ENCODE data around the gene CNOT4. TPM values are rescaled to one million over a fixed set of nuclear protein-coding genes. Genes with fewer than 3 reads are reported as not detected.

CNOT4 gene
- total and polyA plus RNA-seq, 10 of the 15 experiments (the other 5 are each of a cell fraction or from before 2014, with no cell fraction given) = 9.4 to 29.6 (median 16.6) TPM

GRCh38 chr7:135489791-135490190 lies 20.1 kb downstream of the CNOT4 start:
- no peak overlapping the region for H2AFZ ChIP-seq (ENCODE audit: control insufficient read depth, low read depth, low read length)
- in situ Hi-C loops (cut with MboI) (no loop called here), intact Hi-C loops (cut with micrococcal nuclease; ENCODE audit: unreplicated experiment) (no loop called here)
- WGBS (ENCODE audit: insufficient coverage, insufficient replicate concordance, low lambda C conversion rate, missing lambda C conversion rate) = 97% methylated on average over 3 of the region's 3 CpGs
- no peak overlapping the region for H3K9ac ChIP-seq (ENCODE audit: control insufficient read depth, insufficient read depth, low read length)
- H3K27me3 ChIP-seq (replicated peaks in 1 of 2; ENCODE audit: control insufficient read depth in 2 of 2, insufficient read depth in 2 of 2, low read length in 1 of 2) = no peaks in the 10 kb centered on the region
- RAD21 ChIA-PET (ENCODE audit: unreplicated experiment) = no interaction called here
- FAIRE-seq (no peak), ATAC-seq (no peak), DNase-seq (ENCODE audit: low read depth, low spot score) (no peak)
- no peaks in the 10 kb centered on the region for H4K20me1 ChIP-seq (ENCODE audit: control insufficient read depth, insufficient read depth)
- peaks cover 1 to 7% of the 10 kb centered on the region in 2 experiments; a peak in 2 of 4 replicates for H3K36me3 ChIP-seq (ENCODE audit: control insufficient read depth in 2 of 2, insufficient read depth in 2 of 2, low read length in 1 of 2)
- TF ChIP-seq RAD51 (IDR thresholded peaks at IDR 0.05) = no peak
- no peak for TF ChIP-seq NR2C2 (IDR thresholded peaks at IDR 0.05; ENCODE audit: borderline replicate concordance, control insufficient read depth, insufficient read length, low read depth)
- no peak for TF ChIP-seq MXI1 (IDR thresholded peaks at IDR 0.05; ENCODE audit: low read depth, low read length)
- no peak overlapping the region for H3K4me2 ChIP-seq (ENCODE audit: control insufficient read depth, insufficient read depth)
- BruUV-seq (replicated peaks) = no TSS peak
- H3K27ac ChIP-seq (ENCODE audit: control insufficient read depth, insufficient read depth) = no peak overlapping the region
- H3K4me3 ChIP-seq = no peak overlapping the region
- H3K9me3 ChIP-seq (replicated peaks; ENCODE audit: control insufficient read depth, insufficient read depth, low read length) = no peaks in the 10 kb centered on the region; the same call in 2 of the 3 replicates
- SMC1A ChIA-PET (ENCODE audit: uncharacterized antibody, unreplicated experiment) = no interaction called here
- CTCF ChIA-PET = interaction anchor here (1.0 to 1.1 kb wide), 2 partner anchors 16 to 17 kb away, joined by 3 to 4 read pairs; no protein-coding TSS in a partner anchor
- POLR2A ChIA-PET = no interaction called here
- H3K4me1 ChIP-seq (ENCODE audit: control insufficient read depth, insufficient read depth, low read length) = no peaks in the 10 kb centered on the region
- H3K79me2 ChIP-seq (ENCODE audit: control insufficient read depth, insufficient read depth, low read length) = peaks cover 62% of the 10 kb centered on the region

- Histone ChIP-seq H3K4me1 (ENCODE audit: control insufficient read depth, insufficient read depth, low read length) (no peaks in the 10 kb centered on the region), H3K27ac (ENCODE audit: control insufficient read depth, insufficient read depth) (no peak overlapping the region), H3K9ac (ENCODE audit: control insufficient read depth, insufficient read depth, low read length) (no peak overlapping the region), H4K20me1 (ENCODE audit: control insufficient read depth, insufficient read depth) (no peaks in the 10 kb centered on the region), H3K36me3 (ENCODE audit: control insufficient read depth in 2 of 2, insufficient read depth in 2 of 2, low read length in 1 of 2) (peaks cover 0 to 4% of the 10 kb centered on the region in 2 experiments; a peak in 1 of 4 replicates), H3K4me3 (no peak overlapping the region), H3K4me2 (ENCODE audit: control insufficient read depth, insufficient read depth) (no peak overlapping the region), H2AFZ (ENCODE audit: control insufficient read depth, low read depth, low read length) (no peak overlapping the region), H3K79me2 (ENCODE audit: control insufficient read depth, insufficient read depth, low read length) (peaks cover 46% of the 10 kb centered on the region), H3K27me3 (replicated peaks in 1 of 2; ENCODE audit: control insufficient read depth in 2 of 2, insufficient read depth in 2 of 2, low read length in 1 of 2) (no peaks in the 10 kb centered on the region), H3K9me3 (replicated peaks; ENCODE audit: control insufficient read depth, insufficient read depth, low read length) (no peaks in the 10 kb centered on the region; the same call in 2 of the 3 replicates)
- CTCF ChIA-PET = interaction anchor here (0.6 kb wide), 1 partner anchor 59 kb away, joined by 3 read pairs; no protein-coding TSS in a partner anchor
- BruUV-seq (replicated peaks) = no TSS peak
- TF ChIP-seq MEF2B (IDR thresholded peaks at IDR 0.05; ENCODE audit: partially characterized antibody, poor library complexity, severe bottlenecking) (no peak), HDAC2 (IDR thresholded peaks at IDR 0.05) (no peak), NR2F1 (conservative IDR thresholded peaks at IDR 0.05) (no peak)
- DNase-seq (ENCODE audit: low read depth, low spot score) (no peak), FAIRE-seq (no peak), ATAC-seq (peak; percentile 36; the same call in 1 of the 3 replicates)
- 84% methylated on average over 3 of the region's 3 CpGs for WGBS (ENCODE audit: insufficient coverage, insufficient replicate concordance, low lambda C conversion rate, missing lambda C conversion rate)
- RAD21 ChIA-PET (ENCODE audit: unreplicated experiment) = interaction anchor here (1.4 kb wide), 1 partner anchor 26 kb away, joined by 3 read pairs; no protein-coding TSS in a partner anchor
- SMC1A ChIA-PET (ENCODE audit: uncharacterized antibody, unreplicated experiment) = no interaction called here
- POLR2A ChIA-PET = no interaction called here
- in situ Hi-C loops (cut with MboI) = no loop called here
- intact Hi-C loops (cut with micrococcal nuclease; ENCODE audit: unreplicated experiment) = no loop called here
Observed at GRCh38 chr7:135486261-135486920, 23.5 kb downstream of the CNOT4 start.

All from GM12878 (cell line).